GM19452 (cell line): Measurements from ENCODE around the gene PDCD11.
A peak's percentile ranks its signal among the peaks of the same experiment; 100 is the strongest.

Source experiments
- ATAC-seq: cut with Tn5 transposase; IDR thresholded peaks from one replicate; pipeline ENCODE4 v1.9.1; 2021; ENCODE audit not compliant: unreplicated experiment

The PDCD11 gene

GRCh38 chr10:103450201-103450695, 53.8 kb downstream of the PDCD11 start:
- no peak for ATAC-seq

GRCh38 chr10:103451091-103451813, 54.8 kb downstream of the PDCD11 start:
- no peak for ATAC-seq

DNA sequence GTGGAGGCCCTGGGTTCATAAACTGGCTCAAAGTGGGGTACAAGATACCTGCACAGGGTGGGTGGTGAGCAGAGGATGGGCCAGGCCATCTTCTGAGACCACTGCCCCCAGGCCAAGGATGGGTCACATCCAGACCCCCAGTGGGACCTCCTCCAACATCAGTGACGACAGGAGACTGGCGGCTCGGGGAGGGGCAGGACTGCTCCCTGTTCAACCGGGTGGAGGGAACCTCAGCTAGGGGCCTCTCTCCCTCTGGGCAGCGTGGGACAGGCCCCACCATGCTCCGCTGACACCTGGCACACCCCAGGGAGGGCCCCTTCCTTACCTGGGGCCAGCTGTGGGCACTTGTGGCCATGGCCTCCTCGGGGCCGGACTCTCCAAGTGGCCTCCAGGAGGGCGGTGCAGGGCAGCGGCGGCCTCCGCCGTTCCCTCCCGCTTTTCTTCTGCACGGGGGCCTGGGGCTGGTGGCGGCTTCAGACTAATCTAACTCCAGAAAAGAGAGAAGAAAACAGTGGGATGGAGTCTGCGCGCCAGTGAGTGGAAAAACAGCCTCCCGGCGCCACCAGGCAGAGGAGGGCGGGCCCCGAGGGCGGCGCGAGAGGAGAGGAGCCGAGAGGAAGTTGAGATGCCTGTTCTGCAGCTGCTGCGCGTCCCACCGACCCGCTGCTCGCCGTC, 55.5 kb downstream of the PDCD11 start, which contains the start of gene CALHM2:
CALHM2 (minus strand) TSS at position 540 of the 675 bp plus-strand sequence. CDS start 2,429 bp downstream, outside the sequence.
- ATAC-seq, result peak; percentile 71

DNA sequence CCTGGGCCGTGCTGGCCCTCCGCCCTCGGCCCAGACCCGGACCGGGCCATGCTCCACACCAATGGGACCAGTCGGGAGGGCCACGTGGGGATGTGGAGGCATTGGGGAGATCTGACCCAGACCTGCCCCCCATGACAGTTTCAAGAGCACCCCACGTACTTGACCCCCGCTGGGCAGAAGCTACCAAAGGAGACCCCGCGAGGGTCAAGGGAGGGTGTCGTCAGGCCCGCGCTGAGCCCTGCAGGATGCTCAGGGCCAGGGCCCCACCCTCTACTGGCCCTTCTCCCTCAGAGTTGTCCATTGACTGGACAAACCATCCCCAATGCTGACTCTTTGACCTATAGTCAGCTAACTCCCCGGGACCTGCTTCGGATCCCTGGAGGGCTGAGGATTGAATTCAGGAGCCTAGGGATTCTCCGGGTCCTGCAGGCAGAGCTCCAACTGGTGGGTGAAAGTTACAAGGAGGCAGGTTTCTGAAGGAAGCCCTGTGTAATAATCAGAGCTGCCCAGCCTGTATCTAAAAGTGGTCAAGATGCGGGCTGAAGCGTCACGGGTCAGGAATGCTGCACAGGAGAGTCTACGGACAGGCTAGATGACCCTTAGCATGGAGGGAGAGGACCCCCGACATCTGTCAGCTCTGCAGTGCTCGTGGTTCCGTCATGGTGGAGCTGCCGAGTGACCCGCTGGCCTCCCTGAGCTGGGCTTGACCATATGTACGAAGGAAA, 56.2 kb downstream of the PDCD11 start:
- ATAC-seq, result no peak

GRCh38 chr10:103454026-103454425, 57.6 kb downstream of the PDCD11 start:
- no peak for ATAC-seq

DNA sequence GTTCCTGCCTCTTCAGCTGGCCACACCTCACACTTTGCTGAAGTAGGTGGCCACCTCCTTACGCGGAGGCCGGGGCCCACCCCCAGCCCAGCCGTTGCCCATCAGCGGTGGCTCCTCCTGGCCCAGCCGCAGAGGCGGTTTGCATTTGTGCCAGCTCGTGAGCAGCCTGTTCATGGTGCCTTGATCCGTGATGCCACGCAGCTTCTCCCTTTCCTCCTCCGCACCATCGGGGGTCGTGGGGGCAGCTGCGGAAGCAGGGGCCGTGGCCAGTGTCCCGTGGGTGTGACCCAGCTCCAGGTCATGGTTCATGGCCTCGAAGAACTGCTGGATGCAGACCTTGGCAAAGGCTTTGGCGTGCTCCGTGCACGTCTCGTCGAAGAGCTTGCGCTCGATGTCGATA, 58.8 kb downstream of the PDCD11 start:
- no peak for ATAC-seq

- ATAC-seq, result no peak
Measured at GRCh38 chr10:103456074-103456660, 59.7 kb downstream of the PDCD11 start.

DNA sequence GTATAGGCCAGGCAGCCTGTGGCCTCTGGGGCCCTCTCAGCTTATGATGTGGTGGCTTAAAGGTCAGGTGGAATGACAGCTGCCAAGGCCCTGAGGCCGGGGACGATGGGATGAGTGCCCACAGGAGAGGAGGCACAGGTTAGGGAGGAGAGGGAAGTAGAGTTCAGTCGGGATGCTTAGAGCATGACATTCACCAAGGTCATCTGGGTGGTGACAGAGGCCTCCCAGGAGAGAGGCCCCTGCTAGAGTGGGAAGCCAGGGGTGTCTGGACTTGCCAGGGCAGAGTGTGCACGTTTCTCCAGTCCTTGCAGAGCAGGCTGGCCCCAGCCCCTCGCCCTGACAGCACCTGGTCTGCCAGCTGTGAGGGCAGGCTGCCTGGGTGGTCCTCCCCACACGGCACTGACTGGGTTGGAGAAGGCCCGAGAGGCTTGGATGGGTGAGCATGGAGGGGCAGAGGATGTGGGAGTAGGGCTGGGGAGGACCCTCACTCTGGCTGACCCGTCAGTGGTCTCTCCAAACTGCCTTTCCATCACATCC, 60.8 kb downstream of the PDCD11 start:
- ATAC-seq, result no peak

DNA sequence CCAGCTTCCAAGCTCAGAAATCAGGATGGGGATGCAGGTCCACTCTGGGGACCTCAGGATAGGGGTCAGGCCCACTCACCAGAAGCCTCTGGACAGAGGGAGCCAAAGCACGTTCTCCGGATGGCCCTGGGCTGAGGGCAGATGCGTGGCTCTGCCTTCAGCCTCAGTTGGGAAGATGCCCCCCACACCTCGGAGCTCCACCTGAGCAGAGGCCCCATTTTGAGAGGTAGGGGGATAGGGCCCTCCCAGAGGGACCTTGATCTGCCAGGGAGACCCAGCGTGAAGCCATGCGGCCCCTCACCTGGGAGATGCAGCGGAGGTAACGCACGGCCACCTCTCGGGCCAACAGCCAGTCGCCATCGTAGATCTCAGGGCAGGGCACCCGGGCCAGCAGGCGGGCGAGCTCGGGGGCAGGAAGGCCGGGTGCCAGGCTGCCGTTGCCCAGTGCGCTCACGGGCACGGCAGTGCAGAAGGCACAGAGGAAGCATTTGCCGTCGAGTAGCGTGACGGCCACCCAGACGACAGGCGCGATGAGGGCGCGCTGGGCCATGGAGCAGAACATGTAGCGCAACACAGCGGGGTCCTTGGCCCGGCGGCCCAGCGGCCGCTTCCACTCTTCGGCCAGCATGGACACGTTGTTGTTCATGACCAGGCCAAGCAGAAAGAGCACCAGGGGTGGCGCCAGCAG, 61.6 kb downstream of the PDCD11 start:
- ATAC-seq, result no peak

DNA sequence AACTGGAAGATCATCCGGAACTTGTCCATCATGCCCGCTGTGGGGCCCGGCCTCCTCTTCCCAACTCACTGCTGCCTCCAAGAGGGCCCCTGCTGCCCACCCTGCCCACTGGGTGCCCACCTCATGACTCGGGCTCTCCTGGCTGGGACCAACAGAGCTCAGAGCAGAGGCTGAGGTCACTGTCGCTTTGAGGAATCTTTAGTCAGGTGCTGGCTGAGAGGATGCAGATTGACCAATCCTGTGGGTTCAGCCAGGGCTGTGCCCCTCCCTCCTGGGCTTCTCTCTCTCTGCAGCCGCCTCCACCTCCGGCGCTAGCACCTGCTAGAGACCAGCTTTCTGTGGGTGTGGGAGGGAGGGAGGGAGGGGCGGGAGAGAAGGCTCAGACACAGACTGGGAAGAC, 62.3 kb downstream of the PDCD11 start, which contains the start of gene CALHM1:
CALHM1 (minus strand) TSS at position 181 of the 400 bp plus-strand sequence; CDS start at position 32, 149 bp downstream.
- ATAC-seq, result no peak

GRCh38 chr10:103459615-103460014, 63.2 kb downstream of the PDCD11 start:
- no peak for ATAC-seq

GRCh38 chr10:103463499-103463898, 67.1 kb downstream of the PDCD11 start:
- no peak for ATAC-seq

- no peak for ATAC-seq
Measured at GRCh38 chr10:103465411-103466179, 69.2 kb downstream of the PDCD11 start.

GRCh38 chr10:103466734-103467133, 70.3 kb downstream of the PDCD11 start:
- no peak for ATAC-seq

GRCh38 chr10:103467406-103467805, 71.0 kb downstream of the PDCD11 start:
- ATAC-seq, result peak; percentile 23

DNA sequence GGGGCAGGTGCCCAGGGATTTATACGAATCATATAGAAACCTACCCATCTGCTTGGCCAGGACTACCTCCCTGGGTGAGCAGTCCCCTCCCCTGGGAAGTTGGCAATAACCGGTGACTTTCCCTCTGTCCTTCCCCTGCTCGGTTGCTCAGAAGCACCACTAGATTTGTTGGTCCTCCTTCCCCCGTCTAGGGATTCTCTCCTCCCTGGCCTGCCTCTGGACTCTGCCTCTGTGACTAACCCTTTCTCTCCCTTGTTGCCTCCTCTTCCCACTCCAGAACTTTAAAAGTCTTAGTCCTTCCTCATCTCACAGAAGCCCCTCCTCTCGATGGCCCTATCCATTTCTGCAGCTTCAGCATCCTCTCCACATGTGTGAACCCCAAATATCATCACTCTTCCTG, 72.8 kb downstream of the PDCD11 start:
- no peak for ATAC-seq

DNA sequence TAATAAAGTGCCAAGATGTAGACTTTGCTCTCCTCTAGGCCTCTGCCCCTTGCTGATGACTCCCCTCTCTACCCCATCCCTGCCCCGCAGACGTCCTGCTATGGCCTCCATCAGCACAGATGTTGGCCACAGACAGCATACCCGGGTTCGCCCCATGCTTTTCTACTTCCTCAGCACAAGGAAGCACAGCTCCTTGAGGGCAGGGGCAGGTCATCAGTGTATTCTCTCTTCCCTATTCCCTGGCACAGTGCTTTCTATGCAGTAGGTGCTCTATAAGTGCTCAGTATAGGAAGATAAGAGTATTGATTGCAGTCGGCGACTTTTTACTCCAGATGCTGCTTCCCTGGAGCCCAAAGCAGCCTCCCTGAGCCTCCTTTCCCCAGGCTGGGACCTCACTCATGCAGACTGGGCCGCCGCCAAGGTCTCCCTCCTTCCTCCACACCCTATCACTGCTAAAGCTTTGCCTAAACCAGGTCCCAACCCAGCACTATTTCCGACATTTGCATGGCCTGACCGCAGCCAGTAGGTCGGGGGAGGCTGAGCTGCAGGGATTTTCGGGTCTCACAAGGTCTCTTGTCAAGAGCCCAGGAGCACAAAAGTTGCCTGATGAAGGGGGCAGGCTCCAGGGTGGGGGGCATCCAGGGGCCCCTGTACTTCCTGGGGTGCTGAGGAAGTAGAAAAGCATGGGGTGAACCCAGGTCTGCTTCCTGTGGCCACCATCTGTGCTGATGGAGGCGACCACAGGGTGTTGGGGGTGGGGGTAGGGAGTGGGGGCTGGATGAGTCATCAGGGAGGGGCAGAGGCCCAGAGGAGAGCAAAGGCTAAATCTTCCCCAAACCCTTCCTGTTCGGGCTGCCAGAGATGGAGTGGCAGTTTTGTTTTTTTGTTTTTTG, 74.6 kb downstream of the PDCD11 start:
- ATAC-seq, result peak; percentile 65

DNA sequence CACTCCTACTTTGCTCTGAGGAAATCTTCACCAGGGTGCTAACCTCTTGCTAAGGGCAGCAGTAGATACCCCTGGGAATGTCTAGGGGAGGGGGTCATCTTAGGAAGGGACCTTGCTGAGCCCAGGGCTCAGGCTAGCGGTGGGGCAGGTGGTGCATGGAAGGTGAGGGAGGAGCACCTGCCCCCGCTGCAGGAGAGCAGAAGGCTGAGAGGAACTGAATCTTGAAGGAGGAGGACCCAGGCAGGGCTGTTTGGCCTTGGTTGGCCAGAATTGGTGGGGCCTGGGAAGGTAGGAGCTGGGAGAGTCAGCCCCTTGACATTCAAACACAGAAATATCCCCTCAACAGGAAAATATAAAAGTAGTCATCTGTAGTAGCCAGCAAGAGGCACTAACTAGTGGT, 75.6 kb downstream of the PDCD11 start:
- peak; percentile 28 for ATAC-seq
